HFFc6 (cell line): ENCODE measurements around the gene EXOC3. TPM values are rescaled to one million over a fixed set of nuclear protein-coding genes. Genes with fewer than 3 reads are reported as not detected.

Source experiments
- DNase-seq: peaks from one replicate; pipeline ENCODE4 v3.0.0-alpha.2; 2018
- H3K27ac Mint-ChIP-seq: 2 replicates; pipeline ENCODE4 v1.8.0; 2020; ENCODE audit warnings: mild to moderate bottlenecking, mixed read lengths
- H3K27me3 Mint-ChIP-seq: 2 replicates; pipeline ENCODE4 v1.8.0; 2021; ENCODE audit warnings: mild to moderate bottlenecking, moderate library complexity, mixed read lengths; ENCODE audit not compliant: insufficient read depth
- H3K36me3 Mint-ChIP-seq: 2 replicates; pipeline ENCODE4 v1.8.0; 2021; ENCODE audit warnings: low read depth, mixed read lengths
- H3K4me1 Mint-ChIP-seq: 2 replicates; pipeline ENCODE4 v1.8.0; 2020; ENCODE audit warnings: low read depth, mixed read lengths
- H3K4me3 Mint-ChIP-seq: 2 replicates; pipeline ENCODE4 v1.8.0; 2020; ENCODE audit warnings: mild to moderate bottlenecking, moderate library complexity, mixed read lengths
- H3K9me3 Mint-ChIP-seq: 2 replicates; pipeline ENCODE4 v1.8.0; 2020; ENCODE audit warnings: mild to moderate bottlenecking, mixed read lengths
- CTCF ChIP-seq: fragments of 200-600 bp; sonication (generic); IDR thresholded peaks from 2 replicates; pipeline ENCODE4 v1.5.0; 2021; ENCODE audit warnings: antibody characterized with exemption, mild to moderate bottlenecking
- total RNA-seq, 6 experiments: library from RNA; stranded (reverse); fragmentation: NEBNext Ultra II Directional; extraction: Animal tissue kit (Norgen Biotek cat#: 25700); gene quantifications; 2 replicates in 1 of 6; 3 replicates in 5 of 6; pipeline ENCODE4 v1.2.3, GENCODE V29; 2021

The EXOC3 gene
- total RNA-seq, 6 experiments from 2014 or later: 46.8 to 54.1 (median 50.3) TPM

- TF ChIP-seq CTCF: no peak
- peaks cover under 1% of the 10 kb centered on the region; the same call in 1 of the 2 replicates for H3K9me3 Mint-ChIP-seq
- DNase-seq: no peak
- no peak overlapping the region; the same call in 1 of the 2 replicates for H3K4me3 Mint-ChIP-seq
- H3K27me3 Mint-ChIP-seq: peaks cover 8% of the 10 kb centered on the region
- peak overlapping the region; percentile 41 for H3K27ac Mint-ChIP-seq
- H3K36me3 Mint-ChIP-seq: peaks cover 46% of the 10 kb centered on the region
- H3K4me1 Mint-ChIP-seq: peaks cover 29% of the 10 kb centered on the region
These were observed 3.3 kb downstream of the EXOC3 start for GRCh38 chr5:446066-446882.

GRCh38 chr5:446883-447263 is 3.9 kb downstream of the EXOC3 start:
- H3K36me3 Mint-ChIP-seq: peaks cover 52% of the 10 kb centered on the region

GRCh38 chr5:447501-447900 is 4.5 kb downstream of the EXOC3 start:
- peaks cover 12% of the 10 kb centered on the region for H3K9me3 Mint-ChIP-seq
- DNase-seq: no peak
- H3K27me3 Mint-ChIP-seq: peaks cover 8% of the 10 kb centered on the region
- peaks cover 20% of the 10 kb centered on the region for H3K4me1 Mint-ChIP-seq
- H3K4me3 Mint-ChIP-seq: no peak overlapping the region
- TF ChIP-seq CTCF: no peak
- no peak overlapping the region for H3K27ac Mint-ChIP-seq
- peaks cover 55% of the 10 kb centered on the region for H3K36me3 Mint-ChIP-seq

More at GRCh38 chr5:446883-447263, 3.9 kb downstream of the EXOC3 start:
- peak; percentile 81 for TF ChIP-seq CTCF
- H3K4me3 Mint-ChIP-seq: no peak overlapping the region
- peaks cover 8% of the 10 kb centered on the region for H3K27me3 Mint-ChIP-seq
- H3K9me3 Mint-ChIP-seq: peaks cover 6% of the 10 kb centered on the region
- DNase-seq: peak; percentile 42
- H3K27ac Mint-ChIP-seq: no peak overlapping the region
- H3K4me1 Mint-ChIP-seq: peaks cover 25% of the 10 kb centered on the region

GRCh38 chr5:448061-448765 is 5.2 kb downstream of the EXOC3 start:
- Mint-ChIP-seq H3K4me3 (no peak overlapping the region), H3K36me3 (peaks cover 59% of the 10 kb centered on the region), H3K27me3 (peaks cover 8% of the 10 kb centered on the region), H3K9me3 (peaks cover 14% of the 10 kb centered on the region), H3K27ac (no peak overlapping the region), H3K4me1 (peaks cover 20% of the 10 kb centered on the region)
- no peak for DNase-seq
- TF ChIP-seq CTCF: no peak

- Mint-ChIP-seq H3K36me3 (peaks cover 65% of the 10 kb centered on the region), H3K4me1 (peaks cover 20% of the 10 kb centered on the region), H3K4me3 (no peak overlapping the region), H3K27ac (no peak overlapping the region), H3K27me3 (peaks cover 4% of the 10 kb centered on the region), H3K9me3 (peaks cover 14% of the 10 kb centered on the region)
- TF ChIP-seq CTCF: no peak
- DNase-seq: no peak
These were observed 5.8 kb downstream of the EXOC3 start for GRCh38 chr5:448766-449090.
